ENCODE data around the gene CHDH. TPM values are rescaled to one million over a fixed set of nuclear protein-coding genes. Genes with fewer than 3 reads are reported as not detected.

Gene CHDH
- total RNA-seq, 3 donors from 2014 or later: 16.5 to 24.1 (median 22.1) TPM

- no peak for ATAC-seq
- no peak for TF ChIP-seq CTCF (IDR thresholded peaks at IDR 0.05)
- H3K36me3 ChIP-seq (ENCODE audit: low read depth): no peaks in the 10 kb centered on the region
Observed at GRCh38 chr3:53822331-53822741, 23.9 kb downstream of the CHDH start.

GRCh38 chr3:53821631-53822121 is 24.5 kb downstream of the CHDH start:
- TF ChIP-seq CTCF (IDR thresholded peaks at IDR 0.05): no peak
- peak; percentile 81 for ATAC-seq
- Histone ChIP-seq H3K9me3 (no peaks in the 10 kb centered on the region), H3K4me3 (no peak overlapping the region), H3K36me3 (ENCODE audit: low read depth) (no peaks in the 10 kb centered on the region), H3K4me1 (ENCODE audit: low read depth) (no peaks in the 10 kb centered on the region)
- DNase-seq: peak; percentile 20 to 47 (median 28)
- intact Hi-C loops (cut with DNase I, micrococcal nuclease): no loop called here

More at GRCh38 chr3:53822331-53822741, 23.9 kb downstream of the CHDH start:
- H3K4me3 ChIP-seq: no peak overlapping the region
- no peaks in the 10 kb centered on the region for H3K4me1 ChIP-seq (ENCODE audit: low read depth)
- intact Hi-C loops (cut with DNase I, micrococcal nuclease): no loop called here
- H3K9me3 ChIP-seq: no peaks in the 10 kb centered on the region
- DNase-seq: peak in 2 of 3 donors; percentile 26 to 41

GRCh38 chr3:53820756-53821580 is 25.3 kb downstream of the CHDH start:
- peak in 2 of 3 donors; percentile 7 to 36 for DNase-seq
- intact Hi-C loops (cut with DNase I, micrococcal nuclease): no loop called here

GRCh38 chr3:53820084-53820483 is 26.1 kb downstream of the CHDH start:
- intact Hi-C loops (cut with DNase I, micrococcal nuclease): no loop called here
- Histone ChIP-seq H3K4me1 (ENCODE audit: low read depth) (no peaks in the 10 kb centered on the region), H3K4me3 (no peak overlapping the region), H3K9me3 (no peaks in the 10 kb centered on the region), H3K36me3 (ENCODE audit: low read depth) (no peaks in the 10 kb centered on the region)
- DNase-seq (no peak), ATAC-seq (no peak)
- no peak for TF ChIP-seq CTCF (IDR thresholded peaks at IDR 0.05)

More at GRCh38 chr3:53820756-53821580, 25.3 kb downstream of the CHDH start:
- TF ChIP-seq CTCF (IDR thresholded peaks at IDR 0.05): no peak
- ATAC-seq: no peak
- Histone ChIP-seq H3K4me1 (ENCODE audit: low read depth) (no peaks in the 10 kb centered on the region), H3K9me3 (no peaks in the 10 kb centered on the region), H3K4me3 (no peak overlapping the region), H3K36me3 (ENCODE audit: low read depth) (no peaks in the 10 kb centered on the region)

GRCh38 chr3:53819163-53819868 is 26.9 kb downstream of the CHDH start:
- Histone ChIP-seq H3K4me3 (no peak overlapping the region), H3K4me1 (ENCODE audit: low read depth) (no peaks in the 10 kb centered on the region), H3K9me3 (no peaks in the 10 kb centered on the region), H3K36me3 (ENCODE audit: low read depth) (no peaks in the 10 kb centered on the region)
- intact Hi-C loops (cut with DNase I, micrococcal nuclease): no loop called here
- ATAC-seq: no peak
- no peak for TF ChIP-seq CTCF (IDR thresholded peaks at IDR 0.05)
- peak in 2 of 3 donors; percentile 10 to 29 for DNase-seq

All from mucosa of descending colon (tissue), 3 donors.